HG03342 (cell line): ENCODE results near the gene TMED6.

Source experiments
- ATAC-seq: cut with Tn5 transposase; IDR thresholded peaks from one replicate; pipeline ENCODE4 v1.9.1; 2021; ENCODE audit warnings: mild to moderate bottlenecking, moderate library complexity; ENCODE audit not compliant: unreplicated experiment

The TMED6 gene

GRCh38 chr16:69351309-69352027 lies at the start of gene TMED6:
TSS of gene TMED6 (minus strand) at chr16:69351786. CDS start at chr16:69351753, 33 bp downstream.
- no peak for ATAC-seq

DNA sequence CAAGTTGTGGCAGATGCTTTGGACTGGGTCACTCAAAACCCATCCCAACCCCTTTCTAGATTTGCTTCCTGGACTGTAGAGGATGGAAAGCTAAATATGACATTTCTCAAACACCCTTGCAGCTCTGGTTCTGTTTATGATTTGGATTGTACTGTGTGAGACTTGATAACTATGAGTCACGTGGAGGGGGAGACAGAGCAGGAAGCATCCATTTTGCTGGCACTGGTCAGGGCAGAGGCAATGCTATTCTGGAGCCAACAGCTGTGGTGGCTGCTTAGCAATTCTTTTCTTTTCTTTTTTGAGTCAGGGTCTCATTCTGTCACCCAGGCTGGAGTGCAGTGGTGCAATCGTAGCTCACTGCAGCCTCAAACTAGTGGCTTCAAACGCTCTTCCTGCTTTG lies 47.8 kb upstream of the TMED6 start:
- no peak for ATAC-seq

- ATAC-seq, result no peak
Observed at GRCh38 chr16:69397821-69398521, 46.4 kb upstream of the TMED6 start.

- ATAC-seq, result no peak
Observed at GRCh38 chr16:69396187-69397061, 44.8 kb upstream of the TMED6 start.

DNA sequence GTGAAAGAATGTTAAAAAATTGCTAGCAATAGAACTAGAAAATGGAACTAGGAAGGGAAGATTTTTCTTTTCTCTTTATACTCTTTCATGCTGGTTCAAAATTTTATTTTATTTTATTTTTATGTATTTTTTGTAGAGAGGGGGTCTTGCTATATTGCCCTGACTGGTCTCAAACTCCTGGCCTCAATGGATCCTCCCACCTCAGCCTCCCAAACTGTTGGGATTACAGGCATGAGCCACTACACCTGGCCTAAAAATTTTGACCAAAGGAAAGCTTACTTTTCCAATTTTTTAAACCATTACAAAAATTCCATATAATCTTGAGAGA lies 44.2 kb upstream of the TMED6 start:
- ATAC-seq, result no peak

DNA sequence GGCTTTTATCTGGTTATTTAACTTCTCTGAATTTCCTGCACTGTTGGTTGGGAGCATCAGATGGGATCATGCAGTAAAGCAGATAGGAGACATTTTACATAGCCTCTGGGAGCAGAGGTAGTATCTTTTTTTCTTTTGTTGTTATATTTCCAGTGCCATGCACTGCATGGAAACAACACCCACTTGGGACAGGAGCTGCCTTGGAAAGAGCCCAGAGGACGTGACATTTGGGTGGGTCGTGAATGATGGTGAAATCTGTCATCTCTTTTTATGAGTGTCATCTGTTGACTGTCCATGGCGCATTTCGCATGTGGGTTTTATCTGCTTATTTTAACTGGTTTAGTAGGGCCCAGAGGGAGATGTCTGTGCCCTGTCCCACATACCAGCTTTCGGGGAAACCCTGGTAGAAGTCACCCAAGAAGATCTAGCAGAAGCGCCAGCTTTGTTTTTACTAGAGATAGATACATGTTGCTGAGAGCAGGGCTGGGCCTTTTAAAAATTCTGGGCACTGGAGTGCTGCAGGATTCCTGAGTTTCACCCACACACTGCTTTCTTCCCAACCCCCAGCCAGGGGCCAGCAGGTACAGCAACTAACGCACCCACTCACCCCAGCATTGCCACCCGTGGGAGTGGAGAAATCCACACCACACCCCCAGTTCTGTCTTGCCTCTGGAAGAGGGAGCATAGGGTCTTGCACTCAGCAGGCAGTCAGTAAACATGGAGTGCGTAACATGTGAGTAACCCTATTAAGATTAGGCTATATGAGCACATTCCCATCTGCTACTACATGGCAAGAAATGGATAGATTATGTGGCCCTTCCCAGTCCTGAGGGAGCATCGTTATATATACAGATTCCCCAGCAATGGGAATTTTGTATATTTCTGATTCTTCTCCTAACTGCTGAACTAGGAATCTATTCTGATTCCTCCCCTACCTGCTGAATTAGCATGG lies 42.6 kb upstream of the TMED6 start:
- no peak for ATAC-seq

DNA sequence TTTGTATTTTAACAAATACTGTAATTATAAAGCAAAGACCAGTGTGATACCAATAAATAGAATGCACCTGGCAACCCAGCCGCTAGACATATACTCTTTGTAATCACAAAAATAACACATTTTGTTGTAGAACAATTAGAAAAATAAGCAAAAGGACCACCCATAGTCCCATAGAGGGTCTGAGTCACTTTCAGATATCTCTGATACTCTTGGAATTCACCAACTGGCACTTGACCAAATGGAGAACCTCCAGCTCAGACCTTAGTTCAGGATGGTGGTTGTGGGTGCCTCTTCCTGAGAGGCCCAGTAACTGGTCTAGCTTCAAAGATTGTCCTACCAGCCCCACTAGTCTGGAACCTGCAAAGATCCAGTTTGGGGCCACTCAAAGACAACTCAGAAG lies 35.0 kb upstream of the TMED6 start:
- ATAC-seq, result no peak

DNA sequence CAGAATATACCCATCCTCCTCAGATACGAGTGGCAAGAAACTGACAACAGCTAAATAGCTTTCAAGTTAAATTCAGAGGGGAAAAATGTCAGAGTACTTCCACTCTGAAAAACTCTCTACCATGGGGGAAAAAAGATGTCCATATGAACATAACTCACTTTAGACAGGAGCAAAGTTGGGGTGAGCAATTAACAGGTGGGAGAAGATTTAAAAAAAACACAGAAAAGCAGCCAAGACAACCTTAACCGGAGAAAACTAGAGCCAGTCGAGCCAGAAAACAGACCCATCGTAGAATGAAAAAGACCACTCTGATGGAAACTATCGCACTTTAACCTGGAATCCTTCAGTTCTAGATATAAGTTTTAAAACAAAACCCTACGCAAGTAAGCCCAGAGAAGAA lies 33.4 kb upstream of the TMED6 start:
- no peak for ATAC-seq

DNA sequence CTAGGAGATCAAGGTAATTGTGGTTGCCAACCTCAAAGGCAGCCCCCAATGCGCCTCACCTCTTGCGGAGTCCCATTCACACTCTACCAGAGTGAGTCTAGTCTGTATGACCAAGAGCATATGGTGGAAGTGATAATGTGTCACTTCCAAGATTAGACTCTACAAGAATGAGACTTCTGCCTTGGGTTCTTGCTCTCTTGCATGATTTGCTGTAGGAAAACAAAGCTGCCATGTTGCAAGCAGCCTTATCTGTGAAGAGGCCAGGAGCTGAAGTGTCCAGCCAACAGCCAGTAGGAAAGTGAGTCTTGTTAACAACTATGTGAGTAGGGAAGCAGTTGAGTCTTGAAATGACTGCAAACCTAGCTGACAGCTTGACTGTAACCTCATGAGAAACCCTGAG lies 30.8 kb upstream of the TMED6 start:
- ATAC-seq, result no peak

DNA sequence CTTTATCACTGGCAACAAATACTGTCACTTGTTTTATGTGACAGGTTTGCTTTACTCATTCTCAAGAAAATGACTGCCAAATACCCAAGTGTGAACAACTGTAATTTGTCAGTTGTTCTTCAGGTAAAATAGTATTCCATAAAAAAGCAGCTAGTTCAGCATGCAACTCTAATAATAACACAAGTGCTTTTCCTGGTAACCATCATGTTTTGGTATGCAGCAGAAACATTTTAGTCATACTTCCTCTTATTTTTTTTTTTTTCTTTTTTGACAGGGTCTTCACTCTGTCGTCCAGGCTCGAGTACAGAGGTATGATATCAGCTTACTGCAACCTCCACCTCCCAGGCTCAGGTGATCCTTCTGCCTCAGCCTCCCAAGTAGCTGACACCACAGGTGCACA lies 29.6 kb upstream of the TMED6 start:
- no peak for ATAC-seq

- ATAC-seq, result no peak
Observed at GRCh38 chr16:69378760-69379159, 27.2 kb upstream of the TMED6 start.

- ATAC-seq, result no peak
Observed at GRCh38 chr16:69378036-69378435, 26.4 kb upstream of the TMED6 start.

GRCh38 chr16:69376393-69377059 lies 24.9 kb upstream of the TMED6 start:
- ATAC-seq, result no peak

DNA sequence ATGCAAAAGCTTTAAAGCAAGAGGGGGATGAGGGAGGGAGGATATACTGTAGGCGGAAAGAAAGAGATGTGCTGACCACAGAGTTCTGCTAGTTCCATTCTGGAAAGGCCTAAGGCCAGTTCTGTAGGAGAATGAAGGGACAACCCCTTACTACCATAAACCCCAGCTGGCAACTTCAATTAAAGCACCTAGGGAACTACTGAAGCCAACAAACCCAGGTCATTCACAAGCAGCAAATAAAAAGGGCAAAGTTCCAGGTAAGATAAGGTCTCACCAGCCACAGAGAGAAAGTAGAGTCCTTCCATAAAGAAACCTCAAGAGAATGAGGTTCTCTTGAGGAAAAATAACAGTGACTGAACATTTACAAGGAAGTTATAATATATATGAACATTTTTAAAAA lies 21.4 kb upstream of the TMED6 start:
- ATAC-seq, result no peak

DNA sequence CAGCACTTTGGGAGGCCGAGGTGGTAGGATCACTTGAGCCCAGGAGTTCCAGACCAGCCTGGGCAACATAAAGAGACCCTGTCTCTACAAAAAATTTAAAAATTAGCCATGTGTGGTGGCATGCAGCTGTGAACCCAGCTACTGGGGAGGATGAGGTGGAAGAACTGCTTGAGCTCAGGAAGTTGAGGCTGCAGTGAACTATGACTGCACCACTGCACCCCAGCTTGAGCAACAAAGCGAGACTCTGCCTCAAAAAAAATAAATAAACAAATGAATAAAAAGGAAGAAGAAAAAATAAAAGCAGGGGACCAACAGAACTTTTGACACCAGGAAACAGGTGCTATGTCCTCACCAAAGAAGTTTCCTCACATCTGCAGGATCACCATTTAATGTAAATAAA lies 20.0 kb upstream of the TMED6 start:
- ATAC-seq, result no peak

- ATAC-seq, result no peak
Observed at GRCh38 chr16:69368866-69369265, 17.3 kb upstream of the TMED6 start.

GRCh38 chr16:69367980-69368379 lies 16.4 kb upstream of the TMED6 start:
- ATAC-seq, result no peak

- ATAC-seq, result no peak
Observed at GRCh38 chr16:69366431-69366830, 14.8 kb upstream of the TMED6 start.

DNA sequence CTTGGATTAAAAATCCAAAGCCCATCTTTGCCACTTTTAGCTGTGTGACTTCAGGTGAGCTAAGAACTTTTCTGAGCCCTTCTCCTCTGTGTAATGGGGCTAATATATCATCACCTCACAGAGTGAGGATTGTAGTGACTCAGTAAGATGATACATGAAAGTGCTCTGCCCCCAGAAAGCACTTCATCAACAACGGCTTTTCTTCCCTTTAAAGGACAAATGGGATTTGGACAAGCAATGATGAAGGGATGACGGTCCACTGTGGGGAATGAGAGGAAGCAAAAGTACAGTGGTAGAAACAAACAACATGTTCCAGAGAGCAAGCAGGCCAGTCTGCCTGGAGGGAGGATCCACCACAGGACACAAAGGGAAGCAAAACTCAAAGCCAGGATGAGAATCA lies 14.3 kb upstream of the TMED6 start:
- no peak for ATAC-seq

DNA sequence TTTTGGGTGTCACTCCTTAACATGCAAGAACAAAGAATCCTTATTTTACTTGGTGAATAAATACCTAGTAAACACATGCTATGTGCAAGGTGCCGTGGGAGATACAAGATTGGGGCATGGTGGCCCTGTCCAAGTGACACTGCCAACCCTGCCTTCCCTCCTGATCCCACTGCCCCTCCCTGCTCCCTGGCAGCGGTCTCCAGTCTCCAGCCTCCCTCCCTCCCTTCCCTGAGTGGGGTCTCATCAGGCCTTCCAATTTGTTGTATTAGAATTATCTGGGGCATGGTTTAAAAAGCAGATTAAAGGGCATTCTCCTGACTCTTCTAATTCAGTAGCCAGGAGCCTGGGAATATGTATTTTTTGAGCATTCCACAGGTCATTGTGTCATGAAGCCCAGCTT lies 12.5 kb upstream of the TMED6 start:
- ATAC-seq, result no peak
